Hematopoietic multipotent progenitor cell treated with erythropoietin and hydrocortisone succinate and interleukin-3 and kit ligand, for 6 days (in vitro differentiated cells): ENCODE results near the gene TSHZ2.
"Not testable (repeated sequence)": the region's sequence is repeated elsewhere in the genome, so short reads cannot be mapped to it uniquely, and the experiment has no call there.

Source experiments
- DNase-seq: peaks from one replicate; pipeline ENCODE4 v3.0.0-alpha.2; 2015

The TSHZ2 gene

GRCh38 chr20:53532654-53533312 is 560.6 kb downstream of the TSHZ2 start:
- not testable (repeated sequence) for DNase-seq

GRCh38 chr20:53533500-53533899 is 561.3 kb downstream of the TSHZ2 start:
- DNase-seq = no peak

- DNase-seq = no peak
These were observed 561.9 kb downstream of the TSHZ2 start for GRCh38 chr20:53534037-53534436.

GRCh38 chr20:53535878-53536277 is 563.7 kb downstream of the TSHZ2 start:
- DNase-seq = no peak

GRCh38 chr20:53536382-53536781 is 564.2 kb downstream of the TSHZ2 start:
- not testable (repeated sequence) for DNase-seq

GRCh38 chr20:53539516-53539915 is 567.4 kb downstream of the TSHZ2 start:
- DNase-seq = no peak
